HG02571 (cell line): ENCODE measurements around the gene CILP.
"Not testable (repeated sequence)": the region's sequence is repeated elsewhere in the genome, so short reads cannot be mapped to it uniquely, and the experiment has no call there.

Experiments used
- ATAC-seq: cut with Tn5 transposase; IDR thresholded peaks from one replicate; pipeline ENCODE4 v1.9.1; 2021; ENCODE audit warnings: mild to moderate bottlenecking, moderate library complexity; ENCODE audit not compliant: unreplicated experiment

CILP gene

GRCh38 chr15:65197337-65197645 lies 14.0 kb downstream of the CILP start:
- no peak for ATAC-seq

- no peak for ATAC-seq
These were observed 14.5 kb downstream of the CILP start for GRCh38 chr15:65196637-65197336.

- ATAC-seq: no peak
These were observed 15.7 kb downstream of the CILP start for GRCh38 chr15:65195548-65195923.

GRCh38 chr15:65194826-65195547 lies 16.3 kb downstream of the CILP start:
- no peak for ATAC-seq

GRCh38 chr15:65192016-65192415 lies 19.3 kb downstream of the CILP start:
- no peak for ATAC-seq

- ATAC-seq: no peak
These were observed 22.1 kb downstream of the CILP start for GRCh38 chr15:65189102-65189740.

- ATAC-seq: not testable (repeated sequence)
These were observed 22.8 kb downstream of the CILP start for GRCh38 chr15:65188472-65188871.

- ATAC-seq: peak; percentile 85
These were observed 26.2 kb downstream of the CILP start, which contains the start of gene CLPX for GRCh38 chr15:65184868-65185717. TSS of gene CLPX (minus strand) at chr15:65185342. CDS start at chr15:65185153, 189 bp downstream.

- ATAC-seq: peak; percentile 18
These were observed 26.9 kb downstream of the CILP start for GRCh38 chr15:65184305-65184867.

GRCh38 chr15:65183865-65184159 lies 27.5 kb downstream of the CILP start:
- no peak for ATAC-seq

GRCh38 chr15:65182538-65182937 lies 28.7 kb downstream of the CILP start:
- ATAC-seq: no peak

- ATAC-seq: not testable (repeated sequence)
These were observed 29.5 kb downstream of the CILP start for GRCh38 chr15:65181582-65182353.

- no peak for ATAC-seq
These were observed 31.1 kb downstream of the CILP start for GRCh38 chr15:65180167-65180566.

- no peak for ATAC-seq
These were observed 33.4 kb downstream of the CILP start for GRCh38 chr15:65177901-65178300.

- no peak for ATAC-seq
These were observed 35.2 kb downstream of the CILP start for GRCh38 chr15:65176056-65176455.

- ATAC-seq: no peak
These were observed 35.8 kb downstream of the CILP start for GRCh38 chr15:65175511-65175910.

- no peak for ATAC-seq
These were observed 36.8 kb downstream of the CILP start for GRCh38 chr15:65174509-65174908.

- no peak for ATAC-seq
These were observed 38.7 kb downstream of the CILP start for GRCh38 chr15:65172531-65172930.

GRCh38 chr15:65171428-65171827 lies 39.8 kb downstream of the CILP start:
- no peak for ATAC-seq

GRCh38 chr15:65165875-65166274 lies 45.4 kb downstream of the CILP start:
- no peak for ATAC-seq
